ENCODE data around the gene BEND5.

BEND5 gene

GRCh38 chr1:48765335-48765734, 11.4 kb downstream of the BEND5 start:
- Histone ChIP-seq H3K14ac (ENCODE audit: low read length) (no peak overlapping the region), H4K91ac (ENCODE audit: low read depth, low read length) (no peak overlapping the region), H4K8ac (ENCODE audit: low read depth, low read length) (no peak overlapping the region), H3K9ac (ENCODE audit: low read length) (no peak overlapping the region), H4K12ac (ENCODE audit: low read depth, low read length) (no peak overlapping the region), H3K27me3 (ENCODE audit: insufficient read depth, low read length) (no peaks in the 10 kb centered on the region), H3K18ac (ENCODE audit: low read length) (no peak overlapping the region), H3K79me2 (ENCODE audit: control insufficient read depth, insufficient read depth, low read length, poor library complexity) (no peaks in the 10 kb centered on the region), H3K4me2 (ENCODE audit: low read length) (no peak overlapping the region), H2BK12ac (ENCODE audit: low read length) (no peak overlapping the region), H3K4me3 (ENCODE audit: low read depth, low read length) (no peak overlapping the region), H3K4ac (ENCODE audit: low read depth, low read length) (no peak overlapping the region), H3K27ac (ENCODE audit: low read depth, low read length) (no peak overlapping the region), H3K36me3 (ENCODE audit: control insufficient read depth in 1 of 2, insufficient read depth in 2 of 2, low read length in 2 of 2) (no peaks in the 10 kb centered on the region), H3K23ac (ENCODE audit: low read length) (no peak overlapping the region), H3K9me3 (ENCODE audit: insufficient read depth, low read depth, low read length) (no peaks in the 10 kb centered on the region), H2AK5ac (ENCODE audit: low read length) (no peak overlapping the region), H3K4me1 (ENCODE audit: control insufficient read depth in 1 of 2, insufficient read depth in 2 of 2, low read length in 2 of 2) (no peaks in the 10 kb centered on the region), H2BK120ac (ENCODE audit: insufficient read depth, low read length, poor library complexity) (no peak overlapping the region), H3K79me1 (ENCODE audit: low read length) (no peaks in the 10 kb centered on the region), H2AFZ (ENCODE audit: insufficient read depth, low read length, poor library complexity) (no peak overlapping the region), H2BK5ac (ENCODE audit: low read depth, low read length, poor library complexity) (no peak overlapping the region)
- WGBS (ENCODE audit: extremely low coverage, insufficient coverage, insufficient read length) = no CpG with 5 or more reads among the region's 1 CpG
- DNase-seq = no peak

- no peak overlapping the region for H3K18ac ChIP-seq (ENCODE audit: low read length)
- no peak overlapping the region for H2AFZ ChIP-seq (ENCODE audit: insufficient read depth, low read length, poor library complexity)
- H3K4me3 ChIP-seq (ENCODE audit: low read depth, low read length) = no peak overlapping the region
- H4K91ac ChIP-seq (ENCODE audit: low read depth, low read length) = no peak overlapping the region
- H3K79me1 ChIP-seq (ENCODE audit: low read length) = no peaks in the 10 kb centered on the region
- H3K36me3 ChIP-seq (ENCODE audit: control insufficient read depth in 1 of 2, insufficient read depth in 2 of 2, low read length in 2 of 2) = peaks cover 6 to 7% of the 10 kb centered on the region in 2 experiments
- H2AK5ac ChIP-seq (ENCODE audit: low read length) = no peak overlapping the region
- H3K79me2 ChIP-seq (ENCODE audit: control insufficient read depth, insufficient read depth, low read length, poor library complexity) = no peaks in the 10 kb centered on the region
- no CpG with 5 or more reads among the region's 7 CpGs for WGBS (ENCODE audit: extremely low coverage, insufficient coverage, insufficient read length)
- no peak overlapping the region for H2BK5ac ChIP-seq (ENCODE audit: low read depth, low read length, poor library complexity)
- H2BK12ac ChIP-seq (ENCODE audit: low read length) = no peak overlapping the region
- H3K4ac ChIP-seq (ENCODE audit: low read depth, low read length) = no peak overlapping the region
- H4K12ac ChIP-seq (ENCODE audit: low read depth, low read length) = no peak overlapping the region
- H3K9ac ChIP-seq (ENCODE audit: low read length) = no peak overlapping the region
- no peak for DNase-seq
- no peak overlapping the region for H3K4me2 ChIP-seq (ENCODE audit: low read length)
- no peak overlapping the region for H3K27ac ChIP-seq (ENCODE audit: low read depth, low read length)
- no peaks in the 10 kb centered on the region for H3K27me3 ChIP-seq (ENCODE audit: insufficient read depth, low read length)
- H3K23ac ChIP-seq (ENCODE audit: low read length) = no peak overlapping the region
- no peaks in the 10 kb centered on the region for H3K9me3 ChIP-seq (ENCODE audit: insufficient read depth, low read depth, low read length)
- H2BK120ac ChIP-seq (ENCODE audit: insufficient read depth, low read length, poor library complexity) = no peak overlapping the region
- no peak overlapping the region for H4K8ac ChIP-seq (ENCODE audit: low read depth, low read length)
- H3K4me1 ChIP-seq (ENCODE audit: control insufficient read depth in 1 of 2, insufficient read depth in 2 of 2, low read length in 2 of 2) = no peaks in the 10 kb centered on the region
- H3K14ac ChIP-seq (ENCODE audit: low read length) = no peak overlapping the region
These were observed 14.7 kb downstream of the BEND5 start for GRCh38 chr1:48761986-48762385.

GRCh38 chr1:48761411-48761810, 15.3 kb downstream of the BEND5 start:
- Histone ChIP-seq H3K4me1 (ENCODE audit: control insufficient read depth in 1 of 2, insufficient read depth in 2 of 2, low read length in 2 of 2) (no peaks in the 10 kb centered on the region), H3K23ac (ENCODE audit: low read length) (no peak overlapping the region), H4K91ac (ENCODE audit: low read depth, low read length) (no peak overlapping the region), H3K18ac (ENCODE audit: low read length) (no peak overlapping the region), H4K8ac (ENCODE audit: low read depth, low read length) (no peak overlapping the region), H3K27me3 (ENCODE audit: insufficient read depth, low read length) (no peaks in the 10 kb centered on the region), H2AK5ac (ENCODE audit: low read length) (no peak overlapping the region), H4K12ac (ENCODE audit: low read depth, low read length) (no peak overlapping the region), H2AFZ (ENCODE audit: insufficient read depth, low read length, poor library complexity) (no peak overlapping the region), H3K36me3 (ENCODE audit: control insufficient read depth in 1 of 2, insufficient read depth in 2 of 2, low read length in 2 of 2) (peaks cover 6 to 7% of the 10 kb centered on the region in 2 experiments), H3K9me3 (ENCODE audit: insufficient read depth, low read depth, low read length) (no peaks in the 10 kb centered on the region), H2BK5ac (ENCODE audit: low read depth, low read length, poor library complexity) (no peak overlapping the region), H2BK120ac (ENCODE audit: insufficient read depth, low read length, poor library complexity) (no peak overlapping the region), H2BK12ac (ENCODE audit: low read length) (no peak overlapping the region), H3K4me3 (ENCODE audit: low read depth, low read length) (no peak overlapping the region), H3K4me2 (ENCODE audit: low read length) (no peak overlapping the region), H3K4ac (ENCODE audit: low read depth, low read length) (no peak overlapping the region), H3K27ac (ENCODE audit: low read depth, low read length) (no peak overlapping the region), H3K14ac (ENCODE audit: low read length) (no peak overlapping the region), H3K9ac (ENCODE audit: low read length) (no peak overlapping the region), H3K79me2 (ENCODE audit: control insufficient read depth, insufficient read depth, low read length, poor library complexity) (no peaks in the 10 kb centered on the region), H3K79me1 (ENCODE audit: low read length) (no peaks in the 10 kb centered on the region)
- no peak for DNase-seq

GRCh38 chr1:48760857-48761256, 15.8 kb downstream of the BEND5 start:
- Histone ChIP-seq H2BK5ac (ENCODE audit: low read depth, low read length, poor library complexity) (no peak overlapping the region), H3K27me3 (ENCODE audit: insufficient read depth, low read length) (no peaks in the 10 kb centered on the region), H3K36me3 (ENCODE audit: control insufficient read depth in 1 of 2, insufficient read depth in 2 of 2, low read length in 2 of 2) (peaks cover 6 to 7% of the 10 kb centered on the region in 2 experiments), H3K4me1 (ENCODE audit: control insufficient read depth in 1 of 2, insufficient read depth in 2 of 2, low read length in 2 of 2) (no peaks in the 10 kb centered on the region), H3K4me2 (ENCODE audit: low read length) (no peak overlapping the region), H3K9me3 (ENCODE audit: insufficient read depth, low read depth, low read length) (no peaks in the 10 kb centered on the region), H4K8ac (ENCODE audit: low read depth, low read length) (no peak overlapping the region), H4K91ac (ENCODE audit: low read depth, low read length) (no peak overlapping the region), H2BK120ac (ENCODE audit: insufficient read depth, low read length, poor library complexity) (no peak overlapping the region), H3K79me1 (ENCODE audit: low read length) (no peaks in the 10 kb centered on the region), H2AFZ (ENCODE audit: insufficient read depth, low read length, poor library complexity) (no peak overlapping the region), H3K18ac (ENCODE audit: low read length) (no peak overlapping the region), H3K79me2 (ENCODE audit: control insufficient read depth, insufficient read depth, low read length, poor library complexity) (no peaks in the 10 kb centered on the region), H4K12ac (ENCODE audit: low read depth, low read length) (no peak overlapping the region), H3K9ac (ENCODE audit: low read length) (no peak overlapping the region), H3K14ac (ENCODE audit: low read length) (no peak overlapping the region), H3K27ac (ENCODE audit: low read depth, low read length) (no peak overlapping the region), H3K4ac (ENCODE audit: low read depth, low read length) (no peak overlapping the region), H2AK5ac (ENCODE audit: low read length) (no peak overlapping the region), H3K23ac (ENCODE audit: low read length) (no peak overlapping the region), H2BK12ac (ENCODE audit: low read length) (no peak overlapping the region), H3K4me3 (ENCODE audit: low read depth, low read length) (no peak overlapping the region)
- DNase-seq = no peak
- WGBS (ENCODE audit: extremely low coverage, insufficient coverage, insufficient read length) = no CpG with 5 or more reads among the region's 7 CpGs

All from trophoblast cell (in vitro differentiated cells and primary cell).